ENCODE measurements around the gene PDE4B. TPM values are rescaled to one million over a fixed set of nuclear protein-coding genes. Genes with fewer than 3 reads are reported as not detected.

The PDE4B gene
- total and polyA plus RNA-seq, 7 experiments from 2014 or later: 43.5 to 99.2 (median 46.7) TPM

DNA sequence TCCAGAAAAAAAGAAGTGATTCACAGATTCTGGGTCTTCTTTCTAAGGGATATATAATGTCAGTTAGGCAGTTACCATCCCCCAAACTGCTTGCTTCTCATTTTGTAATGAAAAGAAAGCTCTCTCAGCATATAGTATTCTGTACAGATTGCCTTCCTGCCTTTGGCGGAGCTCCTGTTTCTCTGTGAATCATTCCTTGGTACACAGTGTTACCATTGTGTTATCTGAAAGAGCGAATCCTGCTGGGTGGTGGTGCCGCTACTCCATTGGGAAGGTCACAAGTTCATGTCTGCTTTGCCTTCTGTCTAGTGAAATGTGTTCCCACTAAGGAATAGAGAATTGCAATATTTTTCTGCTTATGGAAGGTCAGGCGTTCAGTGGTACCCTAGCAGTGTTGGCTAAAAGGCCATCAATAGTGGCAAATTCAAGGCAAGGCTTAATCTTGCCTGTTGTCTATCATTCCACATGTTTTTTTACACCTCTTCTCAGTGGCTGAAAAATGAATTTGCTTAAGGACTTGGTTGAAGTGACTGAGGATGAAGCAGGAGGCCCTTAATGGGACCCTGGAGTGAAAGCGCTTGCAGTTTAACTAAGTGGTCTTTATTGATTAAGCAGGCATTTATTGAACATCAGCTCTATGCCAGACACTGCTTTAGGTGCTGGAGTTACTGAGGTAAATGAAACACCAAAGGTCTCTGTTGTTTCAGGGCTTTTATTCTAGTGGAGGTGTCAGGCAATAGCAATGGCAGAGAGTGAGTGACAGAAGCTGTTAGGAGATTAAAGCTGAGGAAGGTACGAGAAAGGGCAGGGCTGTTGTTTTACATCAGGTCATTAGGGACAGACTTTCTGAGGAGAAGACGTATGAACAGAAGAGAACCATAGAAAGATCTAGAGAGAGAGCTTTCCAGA, 186.7 kb downstream of the PDE4B start:
- no peaks in the 10 kb centered on the region for H3K4me1 ChIP-seq (ENCODE audit: control insufficient read depth in 2 of 2, insufficient read depth in 2 of 2, low read length in 2 of 2)
- H3K27ac Mint-ChIP-seq: peak overlapping the region in 1 of 9 donors; percentile 21
- H3K4me3 Mint-ChIP-seq: no peak overlapping the region
- peaks cover 9 to 32% (median 19%) of the 10 kb centered on the region in 11 donors for H3K9me3 Mint-ChIP-seq
- intact Hi-C loops (cut with micrococcal nuclease): no loop called here
- peaks cover 0 to 16% (median 0%) of the 10 kb centered on the region in 3 experiments for H3K9me3 ChIP-seq (ENCODE audit: control insufficient read depth in 2 of 3, low read length in 3 of 3)
- ChIA-PET CTCF (no interaction called here), POLR2A (no interaction called here)
- DNase-seq (no peak), ATAC-seq (no peak)
- H3K27me3 ChIP-seq (ENCODE audit: control insufficient read depth in 2 of 2, insufficient read depth in 2 of 2, low read length in 2 of 2): no peaks in the 10 kb centered on the region
- H3K4me1 Mint-ChIP-seq: no peaks in the 10 kb centered on the region
- H3K36me3 Mint-ChIP-seq: peaks cover 0 to 9% (median 8%) of the 10 kb centered on the region in 5 donors
- no peaks in the 10 kb centered on the region for H3K36me3 ChIP-seq (ENCODE audit: control insufficient read depth in 2 of 3, insufficient read depth in 3 of 3, low read length in 3 of 3)
- no peak overlapping the region for H3K4me3 ChIP-seq (ENCODE audit: low read length)
- H3K27ac ChIP-seq (ENCODE audit: low read depth, low read length): no peak overlapping the region
- peaks cover 24 to 36% (median 27%) of the 10 kb centered on the region in 5 donors for H3K27me3 Mint-ChIP-seq

DNA sequence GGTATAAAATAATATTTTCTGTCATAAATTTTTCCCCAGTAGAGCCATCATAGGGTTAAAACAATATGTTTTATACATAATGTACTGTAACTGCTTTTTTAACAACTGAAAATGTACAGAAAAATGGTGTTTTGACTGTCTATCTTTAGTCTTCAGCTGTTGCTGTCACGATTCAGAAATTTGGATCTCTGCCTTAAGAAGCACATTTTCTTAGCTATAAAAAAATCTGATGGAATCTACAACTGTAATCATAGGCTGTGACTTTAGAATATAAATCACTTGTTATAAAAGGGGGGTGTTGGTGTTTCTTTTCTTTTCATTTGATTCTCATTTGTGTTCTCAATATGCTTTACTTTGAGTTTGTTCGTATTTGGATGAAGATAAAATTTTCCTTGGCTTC, 187.5 kb downstream of the PDE4B start:
- H3K27me3 ChIP-seq (ENCODE audit: control insufficient read depth in 2 of 2, insufficient read depth in 2 of 2, low read length in 2 of 2): no peaks in the 10 kb centered on the region
- no peak overlapping the region for H3K4me3 Mint-ChIP-seq
- DNase-seq (no peak), ATAC-seq (no peak)
- H3K4me3 ChIP-seq (ENCODE audit: low read length): no peak overlapping the region
- H3K9me3 Mint-ChIP-seq: peaks cover under 1 to 24% (median 11%) of the 10 kb centered on the region in 11 donors
- H3K4me1 ChIP-seq (ENCODE audit: control insufficient read depth in 2 of 2, insufficient read depth in 2 of 2, low read length in 2 of 2): no peaks in the 10 kb centered on the region
- no peaks in the 10 kb centered on the region for H3K4me1 Mint-ChIP-seq
- intact Hi-C loops (cut with micrococcal nuclease): no loop called here
- H3K27ac Mint-ChIP-seq: no peak overlapping the region
- H3K36me3 Mint-ChIP-seq: peaks cover 0 to 5% (median under 1%) of the 10 kb centered on the region in 5 donors
- ChIA-PET CTCF (no interaction called here), POLR2A (no interaction called here)
- no peaks in the 10 kb centered on the region for H3K36me3 ChIP-seq (ENCODE audit: control insufficient read depth in 2 of 3, insufficient read depth in 3 of 3, low read length in 3 of 3)
- peaks cover 17 to 37% (median 27%) of the 10 kb centered on the region in 5 donors for H3K27me3 Mint-ChIP-seq
- no peak overlapping the region for H3K27ac ChIP-seq (ENCODE audit: low read depth, low read length)
- peaks cover 0 to 13% (median 0%) of the 10 kb centered on the region in 3 experiments for H3K9me3 ChIP-seq (ENCODE audit: control insufficient read depth in 2 of 3, low read length in 3 of 3)

GRCh38 chr1:65983500-65983899, 190.8 kb downstream of the PDE4B start:
- CTCF ChIA-PET: no interaction called here
- Histone ChIP-seq H3K27me3 (ENCODE audit: control insufficient read depth in 2 of 2, insufficient read depth in 2 of 2, low read length in 2 of 2) (no peaks in the 10 kb centered on the region), H3K9me3 (ENCODE audit: control insufficient read depth in 2 of 3, low read length in 3 of 3) (no peaks in the 10 kb centered on the region), H3K27ac (ENCODE audit: low read depth, low read length) (no peak overlapping the region), H3K4me3 (ENCODE audit: low read length) (no peak overlapping the region), H3K36me3 (ENCODE audit: control insufficient read depth in 2 of 3, insufficient read depth in 3 of 3, low read length in 3 of 3) (no peaks in the 10 kb centered on the region), H3K4me1 (ENCODE audit: control insufficient read depth in 2 of 2, insufficient read depth in 2 of 2, low read length in 2 of 2) (no peaks in the 10 kb centered on the region)
- Mint-ChIP-seq H3K27me3 (peaks cover 21 to 37% (median 34%) of the 10 kb centered on the region in 5 donors), H3K4me1 (no peaks in the 10 kb centered on the region), H3K36me3 (peaks cover 0 to 4% (median 0%) of the 10 kb centered on the region in 5 donors), H3K4me3 (no peak overlapping the region), H3K9me3 (peaks cover 0 to 6% (median 0%) of the 10 kb centered on the region in 11 donors), H3K27ac (no peak overlapping the region)
- no peak for ATAC-seq
- intact Hi-C loops (cut with micrococcal nuclease): no loop called here
- POLR2A ChIA-PET: no interaction called here
- no peak for DNase-seq

DNA sequence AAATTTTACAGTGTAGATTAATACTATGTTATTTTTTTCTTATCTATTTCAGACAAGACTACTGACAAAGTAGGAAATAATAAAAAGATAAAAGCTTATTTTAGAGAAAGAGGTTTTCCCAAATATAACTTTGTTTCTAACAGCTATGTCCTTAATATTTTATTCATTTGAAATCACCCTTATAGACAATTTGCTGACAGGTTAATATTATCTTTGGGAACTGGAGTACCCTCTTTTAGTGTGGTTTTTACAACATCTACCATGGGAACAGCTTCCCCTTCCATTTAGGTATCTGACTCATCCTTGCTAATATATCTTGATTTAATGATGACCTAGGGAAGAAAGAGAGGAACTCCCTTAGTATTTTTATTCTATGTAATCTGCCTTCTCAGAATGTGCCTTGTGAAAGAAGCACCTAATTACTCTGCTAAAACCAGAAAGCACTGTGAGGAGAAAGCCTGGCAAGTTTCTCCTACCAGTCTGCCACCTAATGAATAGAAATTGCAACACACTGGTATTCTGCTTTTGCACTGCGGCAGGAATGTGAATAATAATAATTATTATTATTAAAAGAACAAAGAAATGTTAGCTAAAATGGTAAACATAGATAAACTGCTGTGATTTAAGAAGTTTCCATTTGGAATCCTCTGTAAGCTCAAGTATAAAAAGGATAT, 192.8 kb downstream of the PDE4B start:
- Histone ChIP-seq H3K4me3 (ENCODE audit: low read length) (no peak overlapping the region), H3K9me3 (ENCODE audit: control insufficient read depth in 2 of 3, low read length in 3 of 3) (no peaks in the 10 kb centered on the region), H3K27me3 (ENCODE audit: control insufficient read depth in 2 of 2, insufficient read depth in 2 of 2, low read length in 2 of 2) (no peaks in the 10 kb centered on the region), H3K27ac (ENCODE audit: low read depth, low read length) (no peak overlapping the region), H3K4me1 (ENCODE audit: control insufficient read depth in 2 of 2, insufficient read depth in 2 of 2, low read length in 2 of 2) (no peaks in the 10 kb centered on the region), H3K36me3 (ENCODE audit: control insufficient read depth in 2 of 3, insufficient read depth in 3 of 3, low read length in 3 of 3) (no peaks in the 10 kb centered on the region)
- ChIA-PET CTCF (interaction anchor here (0.8 kb wide), 1 partner anchor 258 kb away, joined by 3 read pairs; no protein-coding TSS in a partner anchor), POLR2A (no interaction called here)
- Mint-ChIP-seq H3K27me3 (peaks cover 11 to 28% (median 20%) of the 10 kb centered on the region in 5 donors), H3K27ac (no peak overlapping the region), H3K4me3 (no peak overlapping the region), H3K9me3 (peaks cover 0 to 3% (median 0%) of the 10 kb centered on the region in 11 donors), H3K36me3 (no peaks in the 10 kb centered on the region), H3K4me1 (no peaks in the 10 kb centered on the region)
- intact Hi-C loops (cut with micrococcal nuclease): no loop called here
- no peak for ATAC-seq
- DNase-seq: no peak

DNA sequence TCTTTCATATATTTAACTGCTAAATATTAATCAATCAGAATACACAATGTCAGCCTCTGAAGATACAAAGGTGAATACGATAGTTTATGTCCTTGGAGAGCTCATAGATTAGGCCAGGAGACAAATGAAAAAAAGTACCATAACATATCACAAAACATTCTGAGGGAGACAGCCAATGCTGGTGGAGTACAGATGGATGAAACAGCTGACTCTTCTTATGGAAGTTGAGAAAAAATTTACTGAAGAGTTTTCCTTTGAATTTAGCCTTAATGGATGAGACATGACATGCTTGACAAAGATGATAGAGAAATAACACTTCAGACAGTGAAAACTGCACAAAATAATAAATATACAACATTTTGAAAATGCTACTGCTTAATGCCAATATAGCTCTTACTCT, 193.5 kb downstream of the PDE4B start:
- no peaks in the 10 kb centered on the region for H3K4me1 Mint-ChIP-seq
- Histone ChIP-seq H3K9me3 (ENCODE audit: control insufficient read depth in 2 of 3, low read length in 3 of 3) (no peaks in the 10 kb centered on the region), H3K36me3 (ENCODE audit: control insufficient read depth in 2 of 3, insufficient read depth in 3 of 3, low read length in 3 of 3) (no peaks in the 10 kb centered on the region), H3K27me3 (ENCODE audit: control insufficient read depth in 2 of 2, insufficient read depth in 2 of 2, low read length in 2 of 2) (no peaks in the 10 kb centered on the region), H3K27ac (ENCODE audit: low read depth, low read length) (no peak overlapping the region), H3K4me1 (ENCODE audit: control insufficient read depth in 2 of 2, insufficient read depth in 2 of 2, low read length in 2 of 2) (no peaks in the 10 kb centered on the region), H3K4me3 (ENCODE audit: low read length) (no peak overlapping the region)
- peaks cover 0 to 3% (median 0%) of the 10 kb centered on the region in 11 donors for H3K9me3 Mint-ChIP-seq
- H3K36me3 Mint-ChIP-seq: no peaks in the 10 kb centered on the region
- DNase-seq: no peak
- ChIA-PET CTCF (no interaction called here), POLR2A (no interaction called here)
- H3K27me3 Mint-ChIP-seq: peaks cover 11 to 32% (median 24%) of the 10 kb centered on the region in 5 donors
- intact Hi-C loops (cut with micrococcal nuclease): no loop called here
- no peak overlapping the region for H3K4me3 Mint-ChIP-seq
- ATAC-seq: no peak
- no peak overlapping the region for H3K27ac Mint-ChIP-seq

GRCh38 chr1:65990161-65990560, 197.5 kb downstream of the PDE4B start:
- CTCF ChIA-PET: no interaction called here
- no peak overlapping the region for H3K4me3 ChIP-seq (ENCODE audit: low read length)
- no peak overlapping the region for H3K27ac ChIP-seq (ENCODE audit: low read depth, low read length)
- Mint-ChIP-seq H3K9me3 (peaks cover 0 to 3% (median 0%) of the 10 kb centered on the region in 11 donors), H3K27me3 (peaks cover 8 to 39% (median 21%) of the 10 kb centered on the region in 5 donors), H3K27ac (no peak overlapping the region), H3K36me3 (no peaks in the 10 kb centered on the region), H3K4me3 (no peak overlapping the region), H3K4me1 (no peaks in the 10 kb centered on the region)
- H3K9me3 ChIP-seq (ENCODE audit: control insufficient read depth in 2 of 3, low read length in 3 of 3): no peaks in the 10 kb centered on the region
- no peaks in the 10 kb centered on the region for H3K36me3 ChIP-seq (ENCODE audit: control insufficient read depth in 2 of 3, insufficient read depth in 3 of 3, low read length in 3 of 3)
- intact Hi-C loops (cut with micrococcal nuclease): no loop called here
- DNase-seq (no peak), ATAC-seq (no peak)
- POLR2A ChIA-PET: no interaction called here
- no peaks in the 10 kb centered on the region for H3K27me3 ChIP-seq (ENCODE audit: control insufficient read depth in 2 of 2, insufficient read depth in 2 of 2, low read length in 2 of 2)
- H3K4me1 ChIP-seq (ENCODE audit: control insufficient read depth in 2 of 2, insufficient read depth in 2 of 2, low read length in 2 of 2): no peaks in the 10 kb centered on the region
